ENCODE measurements around the gene ZIM2. TPM values are rescaled to one million over a fixed set of nuclear protein-coding genes. Genes with fewer than 3 reads are reported as not detected.

The ZIM2 gene
- total RNA-seq, 4 donors from 2014 or later: 0.36 to 0.88 TPM; not detected in 2

DNA sequence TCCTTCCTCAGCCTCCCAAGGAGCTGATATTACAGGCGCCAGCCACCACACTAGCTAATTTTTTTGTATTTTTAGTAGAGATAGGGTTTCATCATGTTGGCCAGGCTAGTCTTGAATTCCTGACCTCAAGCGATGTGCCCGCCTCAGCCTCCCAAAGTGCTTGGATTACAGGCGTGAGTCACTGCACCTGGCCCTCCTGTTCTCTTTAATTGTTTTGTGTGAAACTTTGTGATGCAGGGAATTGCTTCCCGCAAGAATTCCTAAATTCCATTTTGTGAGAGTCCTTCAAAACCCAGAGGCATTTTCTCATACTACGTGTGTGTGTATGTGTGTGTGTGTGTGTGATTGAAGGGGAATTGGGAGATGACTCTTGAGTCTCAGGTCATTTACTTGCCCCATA, 104.0 kb downstream of the ZIM2 start:
- no peak for TF ChIP-seq CTCF (IDR thresholded peaks at IDR 0.05)
- ATAC-seq (ENCODE audit: low FRiP score): no peak
- no peak for DNase-seq (ENCODE audit: low spot score)

DNA sequence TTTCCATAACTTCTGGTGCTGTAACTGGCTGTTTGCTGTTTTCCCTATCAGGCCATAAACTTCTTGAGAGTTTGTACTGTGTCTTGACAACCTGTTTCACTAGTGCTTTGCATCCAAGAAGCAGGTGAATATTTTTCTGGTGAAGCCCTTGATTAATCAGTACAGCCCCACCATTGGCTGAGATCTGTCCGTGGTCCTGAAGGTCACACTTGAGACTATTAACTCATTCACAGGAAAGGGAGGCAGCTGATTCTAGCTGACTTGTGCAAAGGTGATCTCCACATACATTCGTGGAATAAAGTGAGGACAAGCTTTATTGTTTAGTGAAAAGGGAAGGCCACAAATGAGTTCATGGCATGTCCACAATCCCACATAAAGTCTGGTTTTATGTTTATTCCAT, 107.5 kb downstream of the ZIM2 start:
- no peak for ATAC-seq (ENCODE audit: low FRiP score)
- no peak for DNase-seq (ENCODE audit: low spot score)
- no peak for TF ChIP-seq CTCF (IDR thresholded peaks at IDR 0.05)

DNA sequence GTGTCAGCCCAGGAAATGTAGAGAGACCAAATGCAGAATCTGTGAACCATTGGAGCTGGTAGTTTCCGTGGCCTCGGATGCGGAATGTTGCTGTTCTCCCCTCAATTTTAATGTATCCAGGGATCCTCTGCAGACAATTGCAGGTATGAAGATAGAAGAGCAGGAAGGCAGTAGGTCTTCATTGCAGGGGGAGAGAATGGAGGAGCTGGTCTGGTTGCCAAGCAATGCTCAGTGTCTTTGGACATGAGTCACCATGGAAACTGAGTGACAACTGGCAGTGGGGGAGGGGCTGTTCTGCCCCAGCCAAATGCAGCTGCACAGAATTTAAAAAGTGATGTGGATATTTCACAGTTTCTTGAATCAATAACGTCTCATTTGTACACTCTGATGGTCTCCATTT, 112.8 kb downstream of the ZIM2 start:
- no peak for DNase-seq (ENCODE audit: low spot score)
- no peak for TF ChIP-seq CTCF (IDR thresholded peaks at IDR 0.05)
- no peak for ATAC-seq (ENCODE audit: low FRiP score)

DNA sequence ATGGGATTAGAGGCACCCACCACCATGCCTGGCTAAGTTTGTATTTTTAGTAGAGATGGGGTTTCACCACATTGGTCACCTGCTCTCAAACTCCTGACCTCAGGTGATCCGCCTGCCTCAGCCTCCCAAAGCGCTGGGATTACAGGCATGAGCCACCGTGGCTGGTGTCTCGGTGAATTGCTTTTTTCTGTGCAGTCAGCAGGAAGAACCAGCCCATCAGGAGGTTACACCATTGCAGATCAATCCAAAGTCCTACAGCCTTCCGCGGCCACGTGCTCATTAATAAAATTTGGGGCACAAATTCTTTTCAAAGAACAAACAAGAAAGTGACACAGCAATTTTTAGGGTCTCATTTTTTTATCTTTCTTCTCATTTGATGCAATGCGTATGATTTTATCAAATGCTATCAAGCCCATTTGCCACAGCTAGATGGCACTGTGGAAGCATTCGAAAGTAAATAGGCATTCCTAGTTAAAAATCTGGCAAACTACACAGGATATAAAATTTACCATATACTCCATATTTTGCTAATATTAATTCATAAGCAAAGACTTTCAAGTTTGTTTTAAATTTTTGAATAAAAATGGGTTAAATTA, 114.6 kb downstream of the ZIM2 start:
- no peak for TF ChIP-seq CTCF (IDR thresholded peaks at IDR 0.05)
- DNase-seq (ENCODE audit: low spot score) (no peak), ATAC-seq (ENCODE audit: low FRiP score) (no peak)

Small RNAs within 50 kb of the gene (small RNA-seq; reads per million reads assigned to genes)
- gene AC006115.2: not detected

Other genes starting within 250 kb of the ZIM2 start
- gene ZNF71, start 245.4 kb downstream of the ZIM2 start, total RNA-seq: 10 to 100 TPM in 2 of 4 donors, 1 to 10 TPM in 2; 5.8 to 11.2 (median 9.6) TPM
- gene SMIM17, start 197.6 kb downstream of the ZIM2 start, total RNA-seq: under 1 TPM in 2 of 4 donors, not detected in 2; 0.37 to 0.48 TPM
- gene ZNF835, start 169.0 kb downstream of the ZIM2 start, total RNA-seq: 1 to 10 TPM; 3.5 to 8.1 (median 5.9) TPM
- gene PEG3, start within 50 bp of the ZIM2 start, total RNA-seq: 1 to 10 TPM; 6.5 to 8.8 (median 7.3) TPM

Data from omental fat pad (tissue), 4 donors.